HEK293T (cell line): Measurements from ENCODE around the gene DNER.

Experiments
- BHLHE40 ChIP-seq: fragments of 450-650 bp; IDR thresholded peaks from 2 replicates; pipeline ENCODE4 v1.6.1; 2016; ENCODE audit warnings: mild to moderate bottlenecking, moderate library complexity, borderline replicate concordance
- ELF4 ChIP-seq: fragments of 450-650 bp; IDR thresholded peaks from 2 replicates; pipeline ENCODE4 v1.6.1; 2017; ENCODE audit warnings: antibody characterized with exemption
- FOXA1 ChIP-seq: fragments of 450-650 bp; IDR thresholded peaks from 2 replicates; pipeline ENCODE4 v1.6.1; 2016; ENCODE audit warnings: mild to moderate bottlenecking
- FOXK2 ChIP-seq: fragments of 450-650 bp; IDR thresholded peaks from 2 replicates; pipeline ENCODE4 v1.6.1; 2016; ENCODE audit warnings: mild to moderate bottlenecking
- FOXM1 ChIP-seq: fragments of 450-650 bp; IDR thresholded peaks from 2 replicates; pipeline ENCODE4 v1.6.1; 2017; ENCODE audit warnings: mild to moderate bottlenecking, borderline replicate concordance
- HDGF ChIP-seq: fragments of 450-650 bp; IDR thresholded peaks from 2 replicates; pipeline ENCODE4 v1.6.1; 2017; ENCODE audit warnings: antibody characterized with exemption, borderline replicate concordance
- NFRKB ChIP-seq: fragments of 450-650 bp; IDR thresholded peaks from 2 replicates; pipeline ENCODE4 v1.6.1; 2016; ENCODE audit warnings: mild to moderate bottlenecking, moderate library complexity
- SP1 ChIP-seq: fragments of 450-650 bp; IDR thresholded peaks from 2 replicates; pipeline ENCODE4 v1.6.1; 2017
- SUZ12 ChIP-seq: fragments of 450-650 bp; IDR thresholded peaks from 2 replicates; pipeline ENCODE4 v1.6.1; 2016; ENCODE audit warnings: mild to moderate bottlenecking
- TARDBP ChIP-seq: fragments of 450-650 bp; IDR thresholded peaks from 2 replicates; pipeline ENCODE4 v1.6.1; 2016
- TF ChIP-seq, protein P1 (sequence below): fragments of 450-650 bp; IDR thresholded peaks from 2 replicates; pipeline ENCODE4 v1.6.1; 2016

DNA sequence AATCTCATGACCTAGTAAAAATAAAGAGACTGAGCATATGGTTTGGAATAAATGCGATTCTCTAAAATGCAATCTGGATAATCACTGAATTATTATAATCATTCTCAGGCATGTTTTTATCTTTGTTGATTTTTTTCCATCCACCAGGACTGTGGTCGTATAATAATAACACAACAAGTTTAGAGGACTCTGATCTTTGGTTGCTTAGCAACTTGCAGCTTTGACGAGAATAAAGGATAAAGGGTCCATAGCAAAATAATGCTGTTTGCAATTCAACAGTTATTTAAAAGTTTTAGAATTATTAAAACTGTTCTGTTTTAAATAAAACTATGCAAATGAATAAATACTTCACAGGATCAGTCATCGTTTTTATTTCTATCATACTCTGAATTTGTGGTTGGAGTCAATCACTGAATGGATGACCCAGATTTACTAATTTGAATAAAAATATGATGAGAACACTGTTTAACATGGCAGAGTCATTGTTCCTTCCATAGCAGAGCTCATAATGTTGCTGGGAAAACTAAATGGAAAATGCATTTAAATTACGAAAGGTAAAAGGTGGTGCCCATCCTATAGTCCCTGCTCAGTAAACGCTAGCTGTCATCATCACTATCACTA is 29.3 kb downstream of the DNER start:
- TF ChIP-seq SP1 (no peak), ELF4 (no peak), TARDBP (no peak), FOXA1 (no peak), HDGF (no peak), FOXK2 (no peak), BHLHE40 (no peak), SUZ12 (no peak), FOXM1 (no peak), NFRKB (no peak)
- TF ChIP-seq, protein P1, sequence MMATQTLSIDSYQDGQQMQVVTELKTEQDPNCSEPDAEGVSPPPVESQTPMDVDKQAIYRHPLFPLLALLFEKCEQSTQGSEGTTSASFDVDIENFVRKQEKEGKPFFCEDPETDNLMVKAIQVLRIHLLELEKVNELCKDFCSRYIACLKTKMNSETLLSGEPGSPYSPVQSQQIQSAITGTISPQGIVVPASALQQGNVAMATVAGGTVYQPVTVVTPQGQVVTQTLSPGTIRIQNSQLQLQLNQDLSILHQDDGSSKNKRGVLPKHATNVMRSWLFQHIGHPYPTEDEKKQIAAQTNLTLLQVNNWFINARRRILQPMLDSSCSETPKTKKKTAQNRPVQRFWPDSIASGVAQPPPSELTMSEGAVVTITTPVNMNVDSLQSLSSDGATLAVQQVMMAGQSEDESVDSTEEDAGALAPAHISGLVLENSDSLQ = no peak
